GM12878 (cell line): Measurements from ENCODE around the gene HDAC7.

Source experiments
- CREM ChIP-seq: IDR thresholded peaks from 2 replicates; pipeline ENCODE4 v1.6.1; 2014; ENCODE audit warnings: antibody characterized with exemption, low read depth
- EED ChIP-seq: sonication (generic); IDR thresholded peaks from 2 replicates; pipeline ENCODE4 v1.6.1; 2016; ENCODE audit warnings: antibody characterized with exemption, low read depth
- ESRRA ChIP-seq: IDR thresholded peaks from 2 replicates; pipeline ENCODE4 v1.6.1; 2012; ENCODE audit warnings: mild to moderate bottlenecking, low read length, improper control_type of control experiment
- ETV6 ChIP-seq, 2 experiments: fragments of 450-650 bp in 1 of 2; IDR thresholded peaks in 1 of 2; conservative IDR thresholded peaks in 1 of 2; 2 replicates each; pipeline ENCODE4 v1.6.1; 2014; ENCODE audit warnings: antibody characterized with exemption in 1 of 2, borderline replicate concordance in 1 of 2, low read depth in 1 of 2, mild to moderate bottlenecking in 1 of 2, moderate library complexity in 1 of 2
- FOS ChIP-seq: IDR thresholded peaks from 3 replicates; pipeline ENCODE4 v1.6.1; 2011; ENCODE audit warnings: borderline replicate concordance; ENCODE audit not compliant: insufficient read length; ENCODE audit errors: extremely low read depth
- HDGF ChIP-seq: fragments of 450-650 bp; IDR thresholded peaks from 2 replicates; pipeline ENCODE4 v1.6.1; 2016; ENCODE audit warnings: antibody characterized with exemption
- MTA3 ChIP-seq: IDR thresholded peaks from 2 replicates; pipeline ENCODE4 v1.6.1; 2012; ENCODE audit warnings: low read length, inconsistent platforms, borderline replicate concordance
- POLR2A ChIP-seq: IDR thresholded peaks from 2 replicates; pipeline ENCODE4 v1.6.1; 2011; ENCODE audit warnings: low read depth, mild to moderate bottlenecking, low read length
- TAF1 ChIP-seq: IDR thresholded peaks from 2 replicates; pipeline ENCODE4 v1.6.1; 2011; ENCODE audit warnings: mild to moderate bottlenecking, low read depth, low read length, borderline replicate concordance
- ZSCAN29 ChIP-seq: fragments of 450-650 bp; IDR thresholded peaks from 2 replicates; pipeline ENCODE4 v1.6.1; 2017; ENCODE audit warnings: mild to moderate bottlenecking, moderate library complexity
- TF ChIP-seq, protein P1 (sequence below), 3 experiments: IDR thresholded peaks in 2 of 3; conservative IDR thresholded peaks in 1 of 3; 2 replicates each; pipeline ENCODE4 v1.5.1; 2011; ENCODE audit warnings: low read depth in 3 of 3, low read length in 3 of 3, mild to moderate bottlenecking in 3 of 3, control low read depth in 2 of 3, moderate library complexity in 2 of 3, inconsistent platforms in 1 of 3, mixed read lengths in 1 of 3; ENCODE audit not compliant: control insufficient read depth in 2 of 3, insufficient read depth in 1 of 3; ENCODE audit errors: extremely low read depth in 1 of 3
- TF ChIP-seq, protein P2 (sequence below): IDR thresholded peaks from 2 replicates; pipeline ENCODE4 v1.6.1; 2011; ENCODE audit warnings: low read depth, low read length, improper control_type of control experiment, borderline replicate concordance
- TF ChIP-seq, protein P3 (sequence below): fragments of 450-650 bp; IDR thresholded peaks from 2 replicates; pipeline ENCODE4 v1.6.1; 2017; ENCODE audit warnings: mild to moderate bottlenecking, moderate library complexity

DNA sequence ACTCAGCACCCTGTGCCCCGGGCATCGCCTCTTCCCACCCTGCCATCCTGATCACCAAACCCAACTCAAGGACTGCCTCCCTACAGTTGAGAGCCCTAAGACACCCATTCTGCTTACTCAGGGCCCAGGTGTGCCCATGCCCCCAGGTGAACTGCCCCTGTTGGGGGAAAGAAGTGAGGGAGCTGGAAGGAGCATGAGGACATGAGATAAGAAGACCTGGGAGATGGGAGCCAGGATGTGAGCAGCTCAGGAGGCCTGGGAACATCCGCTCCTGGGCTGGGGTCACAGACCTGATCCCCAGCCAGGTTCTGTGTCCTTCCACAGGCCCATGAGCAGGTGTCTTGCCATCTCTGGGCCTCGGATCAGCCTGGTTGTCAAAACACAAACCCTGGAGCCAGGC is 67.6 kb downstream of the HDAC7 start:
- TF ChIP-seq, protein P1, sequence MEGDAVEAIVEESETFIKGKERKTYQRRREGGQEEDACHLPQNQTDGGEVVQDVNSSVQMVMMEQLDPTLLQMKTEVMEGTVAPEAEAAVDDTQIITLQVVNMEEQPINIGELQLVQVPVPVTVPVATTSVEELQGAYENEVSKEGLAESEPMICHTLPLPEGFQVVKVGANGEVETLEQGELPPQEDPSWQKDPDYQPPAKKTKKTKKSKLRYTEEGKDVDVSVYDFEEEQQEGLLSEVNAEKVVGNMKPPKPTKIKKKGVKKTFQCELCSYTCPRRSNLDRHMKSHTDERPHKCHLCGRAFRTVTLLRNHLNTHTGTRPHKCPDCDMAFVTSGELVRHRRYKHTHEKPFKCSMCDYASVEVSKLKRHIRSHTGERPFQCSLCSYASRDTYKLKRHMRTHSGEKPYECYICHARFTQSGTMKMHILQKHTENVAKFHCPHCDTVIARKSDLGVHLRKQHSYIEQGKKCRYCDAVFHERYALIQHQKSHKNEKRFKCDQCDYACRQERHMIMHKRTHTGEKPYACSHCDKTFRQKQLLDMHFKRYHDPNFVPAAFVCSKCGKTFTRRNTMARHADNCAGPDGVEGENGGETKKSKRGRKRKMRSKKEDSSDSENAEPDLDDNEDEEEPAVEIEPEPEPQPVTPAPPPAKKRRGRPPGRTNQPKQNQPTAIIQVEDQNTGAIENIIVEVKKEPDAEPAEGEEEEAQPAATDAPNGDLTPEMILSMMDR (IDR thresholded peaks at IDR 0.05 in 2 of 3, conservative IDR thresholded peaks at IDR 0.05 in 1 of 3; ENCODE audit: control insufficient read depth in 2 of 3, extremely low read depth in 1 of 3, insufficient read depth in 1 of 3, low read depth in 3 of 3, low read length in 3 of 3), result no peak
- no peak for TF ChIP-seq ETV6 (conservative IDR thresholded peaks at IDR 0.05 in 1 of 2, IDR thresholded peaks at IDR 0.05 in 1 of 2; ENCODE audit: borderline replicate concordance in 1 of 2, low read depth in 1 of 2)
- TF ChIP-seq, protein P2, sequence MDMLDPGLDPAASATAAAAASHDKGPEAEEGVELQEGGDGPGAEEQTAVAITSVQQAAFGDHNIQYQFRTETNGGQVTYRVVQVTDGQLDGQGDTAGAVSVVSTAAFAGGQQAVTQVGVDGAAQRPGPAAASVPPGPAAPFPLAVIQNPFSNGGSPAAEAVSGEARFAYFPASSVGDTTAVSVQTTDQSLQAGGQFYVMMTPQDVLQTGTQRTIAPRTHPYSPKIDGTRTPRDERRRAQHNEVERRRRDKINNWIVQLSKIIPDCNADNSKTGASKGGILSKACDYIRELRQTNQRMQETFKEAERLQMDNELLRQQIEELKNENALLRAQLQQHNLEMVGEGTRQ, result no peak
- TF ChIP-seq EED, result no peak
- TF ChIP-seq ESRRA, result no peak
- no peak for TF ChIP-seq ZSCAN29
- TF ChIP-seq, protein P3, sequence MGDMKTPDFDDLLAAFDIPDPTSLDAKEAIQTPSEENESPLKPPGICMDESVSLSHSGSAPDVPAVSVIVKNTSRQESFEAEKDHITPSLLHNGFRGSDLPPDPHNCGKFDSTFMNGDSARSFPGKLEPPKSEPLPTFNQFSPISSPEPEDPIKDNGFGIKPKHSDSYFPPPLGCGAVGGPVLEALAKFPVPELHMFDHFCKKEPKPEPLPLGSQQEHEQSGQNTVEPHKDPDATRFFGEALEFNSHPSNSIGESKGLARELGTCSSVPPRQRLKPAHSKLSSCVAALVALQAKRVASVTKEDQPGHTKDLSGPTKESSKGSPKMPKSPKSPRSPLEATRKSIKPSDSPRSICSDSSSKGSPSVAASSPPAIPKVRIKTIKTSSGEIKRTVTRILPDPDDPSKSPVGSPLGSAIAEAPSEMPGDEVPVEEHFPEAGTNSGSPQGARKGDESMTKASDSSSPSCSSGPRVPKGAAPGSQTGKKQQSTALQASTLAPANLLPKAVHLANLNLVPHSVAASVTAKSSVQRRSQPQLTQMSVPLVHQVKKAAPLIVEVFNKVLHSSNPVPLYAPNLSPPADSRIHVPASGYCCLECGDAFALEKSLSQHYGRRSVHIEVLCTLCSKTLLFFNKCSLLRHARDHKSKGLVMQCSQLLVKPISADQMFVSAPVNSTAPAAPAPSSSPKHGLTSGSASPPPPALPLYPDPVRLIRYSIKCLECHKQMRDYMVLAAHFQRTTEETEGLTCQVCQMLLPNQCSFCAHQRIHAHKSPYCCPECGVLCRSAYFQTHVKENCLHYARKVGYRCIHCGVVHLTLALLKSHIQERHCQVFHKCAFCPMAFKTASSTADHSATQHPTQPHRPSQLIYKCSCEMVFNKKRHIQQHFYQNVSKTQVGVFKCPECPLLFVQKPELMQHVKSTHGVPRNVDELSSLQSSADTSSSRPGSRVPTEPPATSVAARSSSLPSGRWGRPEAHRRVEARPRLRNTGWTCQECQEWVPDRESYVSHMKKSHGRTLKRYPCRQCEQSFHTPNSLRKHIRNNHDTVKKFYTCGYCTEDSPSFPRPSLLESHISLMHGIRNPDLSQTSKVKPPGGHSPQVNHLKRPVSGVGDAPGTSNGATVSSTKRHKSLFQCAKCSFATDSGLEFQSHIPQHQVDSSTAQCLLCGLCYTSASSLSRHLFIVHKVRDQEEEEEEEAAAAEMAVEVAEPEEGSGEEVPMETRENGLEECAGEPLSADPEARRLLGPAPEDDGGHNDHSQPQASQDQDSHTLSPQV, result no peak
- TF ChIP-seq CREM, result no peak
- no peak for TF ChIP-seq HDGF
- no peak for TF ChIP-seq FOS
- TF ChIP-seq TAF1, result no peak
- TF ChIP-seq POLR2A, result no peak
- no peak for TF ChIP-seq MTA3
